PFSK-1 (cell line): Measurements from ENCODE around the gene ENKD1.

ENCODE experiments used
- SIN3A ChIP-seq: IDR thresholded peaks from 2 replicates; pipeline ENCODE4 v1.6.1; 2012; ENCODE audit warnings: mild to moderate bottlenecking, low read length, moderate library complexity, borderline replicate concordance; ENCODE audit not compliant: insufficient read depth
- TF ChIP-seq, protein P1 (sequence below), 2 experiments: IDR thresholded peaks; 2 replicates each; pipeline versions ENCODE4 v1.6.1 to v1.8.0; 2011 to 2012; ENCODE audit warnings: low read depth in 2 of 2, low read length in 2 of 2, control low read depth in 1 of 2, inconsistent platforms in 1 of 2, mild to moderate bottlenecking in 1 of 2, moderate library complexity in 1 of 2; ENCODE audit not compliant: insufficient read depth in 1 of 2

DNA sequence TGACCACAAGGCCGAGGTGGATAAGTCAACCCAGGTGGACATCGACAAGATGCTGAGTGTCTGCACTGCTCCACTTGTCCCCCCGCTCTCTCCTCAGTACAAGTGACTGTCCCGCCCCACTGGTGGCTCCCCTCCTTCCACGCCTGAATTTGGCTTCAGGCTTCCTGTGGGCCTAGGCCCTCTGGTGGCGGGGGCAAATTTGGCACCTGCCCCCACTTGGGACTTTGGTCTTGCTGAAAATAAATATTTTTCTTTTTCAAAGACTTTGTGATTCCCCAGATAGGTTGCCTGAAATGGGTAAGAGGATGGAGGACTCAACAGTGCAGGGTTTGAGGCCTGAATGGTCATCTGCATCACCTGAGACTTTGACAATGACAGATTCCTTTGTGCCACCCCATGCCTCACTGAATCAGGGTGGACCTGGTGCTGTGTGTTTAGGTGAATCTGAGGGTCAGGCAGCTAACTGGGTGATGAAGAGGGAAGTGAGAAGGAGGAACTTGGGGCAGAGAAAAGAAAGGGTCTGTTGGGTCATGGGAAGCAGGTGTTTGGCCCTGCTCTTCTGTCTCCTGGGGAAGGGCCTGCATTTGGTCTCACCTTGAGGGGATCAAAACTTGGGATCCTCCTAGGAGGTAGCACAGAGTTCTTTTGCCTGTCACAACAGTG lies 2.1 kb upstream of the ENKD1 start:
- no peak for TF ChIP-seq SIN3A
- TF ChIP-seq, protein P1, sequence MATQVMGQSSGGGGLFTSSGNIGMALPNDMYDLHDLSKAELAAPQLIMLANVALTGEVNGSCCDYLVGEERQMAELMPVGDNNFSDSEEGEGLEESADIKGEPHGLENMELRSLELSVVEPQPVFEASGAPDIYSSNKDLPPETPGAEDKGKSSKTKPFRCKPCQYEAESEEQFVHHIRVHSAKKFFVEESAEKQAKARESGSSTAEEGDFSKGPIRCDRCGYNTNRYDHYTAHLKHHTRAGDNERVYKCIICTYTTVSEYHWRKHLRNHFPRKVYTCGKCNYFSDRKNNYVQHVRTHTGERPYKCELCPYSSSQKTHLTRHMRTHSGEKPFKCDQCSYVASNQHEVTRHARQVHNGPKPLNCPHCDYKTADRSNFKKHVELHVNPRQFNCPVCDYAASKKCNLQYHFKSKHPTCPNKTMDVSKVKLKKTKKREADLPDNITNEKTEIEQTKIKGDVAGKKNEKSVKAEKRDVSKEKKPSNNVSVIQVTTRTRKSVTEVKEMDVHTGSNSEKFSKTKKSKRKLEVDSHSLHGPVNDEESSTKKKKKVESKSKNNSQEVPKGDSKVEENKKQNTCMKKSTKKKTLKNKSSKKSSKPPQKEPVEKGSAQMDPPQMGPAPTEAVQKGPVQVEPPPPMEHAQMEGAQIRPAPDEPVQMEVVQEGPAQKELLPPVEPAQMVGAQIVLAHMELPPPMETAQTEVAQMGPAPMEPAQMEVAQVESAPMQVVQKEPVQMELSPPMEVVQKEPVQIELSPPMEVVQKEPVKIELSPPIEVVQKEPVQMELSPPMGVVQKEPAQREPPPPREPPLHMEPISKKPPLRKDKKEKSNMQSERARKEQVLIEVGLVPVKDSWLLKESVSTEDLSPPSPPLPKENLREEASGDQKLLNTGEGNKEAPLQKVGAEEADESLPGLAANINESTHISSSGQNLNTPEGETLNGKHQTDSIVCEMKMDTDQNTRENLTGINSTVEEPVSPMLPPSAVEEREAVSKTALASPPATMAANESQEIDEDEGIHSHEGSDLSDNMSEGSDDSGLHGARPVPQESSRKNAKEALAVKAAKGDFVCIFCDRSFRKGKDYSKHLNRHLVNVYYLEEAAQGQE (IDR thresholded peaks at IDR 0.05; ENCODE audit: insufficient read depth in 1 of 2, low read depth in 2 of 2, low read length in 2 of 2), result no peak
